NCI-H510A (cell line): ENCODE data around the gene BCORL1.

Source experiments
- DNase-seq: peaks from one replicate; lab custom pipeline; 2025; lab: John Stamatoyannopoulos, UW

Gene BCORL1

DNA sequence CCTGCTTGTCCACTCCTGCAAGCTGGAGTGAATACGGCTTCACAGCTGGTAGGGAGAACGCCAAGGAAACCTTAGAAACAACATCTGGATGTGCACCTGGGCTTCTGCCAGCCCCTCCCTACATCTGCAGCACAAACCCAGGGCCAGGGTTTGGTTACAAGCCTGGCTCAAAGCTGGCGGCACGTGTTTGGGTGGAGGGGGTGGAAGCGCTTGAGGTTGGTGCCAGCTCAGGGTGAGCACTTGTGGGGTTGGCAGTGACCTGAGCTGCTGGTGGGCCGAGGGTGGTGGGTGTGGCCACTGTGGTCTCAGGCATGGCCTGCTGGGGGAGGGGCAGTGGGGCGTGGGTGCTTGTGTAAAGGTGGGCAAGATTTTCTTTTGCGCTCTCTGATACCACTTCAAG is 112.3 kb downstream of the BCORL1 start:
- DNase-seq: no peak

DNA sequence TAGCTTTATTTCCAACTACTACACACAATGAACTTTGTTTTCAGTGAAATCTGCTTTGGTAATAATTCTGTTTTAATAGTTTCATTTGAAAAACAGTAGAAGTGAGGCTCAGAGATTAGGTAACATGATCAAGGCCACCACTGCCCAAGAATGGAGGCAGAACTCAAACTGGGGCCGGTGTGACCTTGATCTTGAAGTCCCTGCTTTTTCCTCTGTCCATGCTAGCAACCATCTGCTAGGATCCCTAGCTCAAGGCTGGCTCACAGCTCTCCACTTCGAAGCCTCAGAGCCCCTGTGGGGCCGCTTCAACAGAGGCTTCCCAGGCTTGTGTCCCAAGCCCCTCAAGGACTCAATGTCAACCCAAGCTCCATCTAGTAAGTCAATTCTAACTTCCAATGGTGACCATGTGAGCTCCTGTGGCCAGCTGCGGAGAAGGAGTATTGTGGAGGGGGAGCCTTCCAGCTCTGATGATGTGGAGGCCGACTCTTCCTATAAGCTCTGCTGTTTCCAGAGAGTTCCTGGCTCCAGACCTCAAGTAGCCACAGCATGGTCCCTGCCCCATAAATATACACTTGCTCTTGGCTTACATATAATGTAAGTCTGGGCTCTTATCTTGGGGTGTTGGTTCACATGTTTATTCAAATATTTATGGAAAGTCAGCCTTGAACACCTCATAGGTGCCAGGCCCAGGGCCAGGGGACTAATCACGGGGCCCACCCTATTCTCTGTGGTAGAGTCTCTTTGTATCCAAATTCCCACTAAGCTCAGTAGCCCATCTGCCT is 113.0 kb downstream of the BCORL1 start:
- DNase-seq: no peak

DNA sequence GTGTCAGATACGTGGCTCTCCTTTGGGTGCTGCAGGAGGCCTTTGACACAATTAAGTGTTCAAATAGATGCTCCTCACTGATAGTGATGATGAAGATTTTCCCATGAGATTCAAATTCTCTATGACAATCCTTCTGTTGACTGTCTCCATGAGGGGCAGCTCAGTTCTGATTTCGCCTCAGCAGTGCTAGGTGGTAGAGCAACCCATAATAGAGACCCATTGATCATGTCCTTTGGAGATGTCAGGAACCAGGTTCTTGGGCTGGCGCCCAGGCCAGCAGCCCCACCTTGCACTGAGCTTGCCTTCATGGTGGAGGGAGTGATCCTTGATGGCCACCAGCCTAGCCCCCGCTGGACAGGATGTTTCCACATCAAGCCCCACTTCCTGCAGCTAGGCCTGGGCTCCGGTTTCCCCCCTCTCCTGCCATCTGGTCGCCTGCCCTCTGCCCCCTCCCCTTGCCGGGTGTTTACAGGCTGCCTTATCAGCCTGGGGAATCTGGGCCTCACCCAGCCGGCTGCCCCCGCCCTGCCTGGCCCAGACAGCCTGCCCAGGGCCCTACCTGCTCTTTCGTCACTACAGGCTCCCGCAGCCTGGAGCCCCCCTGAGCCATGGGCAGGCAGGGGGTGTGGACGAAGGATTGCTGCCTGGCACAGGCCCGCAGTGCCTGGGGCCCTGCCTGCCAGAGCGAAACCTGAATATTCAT is 115.2 kb downstream of the BCORL1 start:
- peak; percentile 24 for DNase-seq

DNA sequence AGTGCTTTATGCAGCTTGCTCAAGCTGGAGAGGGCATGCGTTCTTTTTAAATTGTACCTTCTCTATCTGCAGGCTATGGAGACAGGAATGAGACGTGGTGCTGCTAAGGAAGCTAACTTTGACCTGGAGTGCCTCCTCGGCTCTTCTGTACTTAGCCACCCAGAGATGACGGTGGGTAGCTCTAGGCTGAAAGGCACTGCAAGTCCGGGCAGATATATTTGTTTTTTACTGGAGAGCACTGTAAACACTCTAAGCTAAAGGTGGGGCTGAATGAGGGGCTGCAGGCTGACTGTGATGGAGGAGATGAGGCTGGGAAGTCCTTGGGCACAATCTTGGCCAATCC is 115.7 kb downstream of the BCORL1 start:
- peak; percentile 8 for DNase-seq

DNA sequence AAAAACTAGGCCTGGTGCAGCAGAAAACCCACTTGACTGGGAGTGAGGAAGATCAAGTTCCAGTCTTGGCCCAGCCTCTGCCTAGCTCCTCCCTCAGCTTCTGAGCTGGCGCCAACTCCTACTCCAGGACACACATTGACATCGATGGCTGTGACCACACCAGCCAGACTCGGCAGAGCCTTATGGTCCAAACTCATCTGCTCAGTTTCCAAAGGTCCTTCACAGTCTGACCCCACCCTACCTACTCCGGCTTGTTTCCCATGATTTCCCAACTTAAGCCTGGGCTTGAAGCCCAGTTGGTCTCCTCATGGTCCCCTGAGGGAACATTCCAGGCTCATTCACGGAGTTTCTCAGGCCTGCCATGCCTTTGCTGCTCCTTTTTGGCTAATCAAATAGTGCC is 117.7 kb downstream of the BCORL1 start:
- DNase-seq: peak; percentile 42

DNA sequence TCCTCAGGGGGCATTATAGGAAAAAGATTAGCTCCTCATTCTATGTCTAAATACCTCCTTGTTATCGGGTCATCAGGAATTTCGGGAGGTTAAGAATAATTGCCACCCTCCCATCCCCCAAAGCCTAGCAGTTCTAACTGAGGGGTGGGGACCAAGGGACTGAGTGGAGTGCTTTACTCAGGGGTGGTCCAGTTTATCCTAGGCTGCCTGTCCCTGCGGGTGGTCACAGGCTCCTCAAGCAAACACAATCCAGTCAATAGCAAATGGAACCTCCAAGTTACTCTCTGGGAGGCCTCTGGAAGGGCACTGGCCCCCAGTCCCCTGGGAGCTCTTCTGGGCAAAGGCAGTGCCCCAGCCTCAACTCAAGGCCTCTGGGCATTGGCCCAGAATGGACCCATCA is 121.2 kb downstream of the BCORL1 start:
- DNase-seq: no peak

DNA sequence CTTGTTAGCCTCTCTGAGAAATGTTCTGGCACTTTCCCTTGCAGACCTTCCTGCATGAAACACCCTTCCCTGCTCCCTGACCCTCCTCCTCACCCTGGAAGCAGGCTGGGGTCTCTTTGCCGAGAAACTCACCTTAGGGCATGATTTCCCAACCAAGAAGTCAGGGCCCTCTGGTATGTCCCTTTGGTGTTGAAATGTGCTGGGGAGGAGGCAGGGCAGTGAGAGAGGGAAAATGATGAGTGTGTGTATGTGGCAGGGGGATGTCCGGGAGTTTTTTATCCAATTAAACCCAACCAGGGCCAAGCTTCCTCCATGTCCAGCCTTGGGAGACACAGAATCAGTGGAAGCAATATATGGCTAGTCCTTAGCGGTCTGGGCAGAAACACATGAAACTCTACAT is 122.8 kb downstream of the BCORL1 start:
- no peak for DNase-seq

DNA sequence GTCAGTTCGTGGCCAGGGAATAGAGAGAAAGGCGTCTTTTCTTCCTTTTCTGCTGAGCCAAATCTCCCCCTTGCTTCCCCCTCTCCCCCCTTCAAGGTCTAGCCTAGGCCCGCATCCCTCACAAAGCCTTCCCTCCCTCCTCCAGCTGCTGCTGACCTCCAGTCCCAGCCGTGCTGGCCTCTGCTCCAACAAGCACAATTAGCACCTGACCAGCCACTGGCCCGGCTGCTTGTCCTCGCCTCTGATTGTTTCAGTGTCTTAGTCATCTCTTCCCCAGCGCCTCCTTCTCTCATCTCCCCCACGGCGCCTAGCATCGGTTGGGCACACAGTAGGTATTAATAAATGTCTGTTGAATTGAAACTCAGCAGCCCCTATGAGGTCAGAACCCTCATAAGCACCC is 123.6 kb downstream of the BCORL1 start:
- DNase-seq: no peak
